ENCODE measurements around the gene ZNF831. TPM values are rescaled to one million over a fixed set of nuclear protein-coding genes. Genes with fewer than 3 reads are reported as not detected.

Gene ZNF831
- total RNA-seq, 3 donors from 2014 or later (not counting 1 experiment from before 2014, with no cell fraction given), result 24.8 to 42.0 (median 40.2) TPM

GRCh38 chr20:59157961-59158541, 5.6 kb upstream of the ZNF831 start:
- DNase-seq (peak in 1 of 2 donors; percentile 20), ATAC-seq (no peak)
- Histone ChIP-seq H3K27ac (ENCODE audit: low read length) (no peak overlapping the region), H3K27me3 (ENCODE audit: control insufficient read depth, insufficient read depth, low read length) (no peaks in the 10 kb centered on the region), H3K4me1 (ENCODE audit: control insufficient read depth, insufficient read depth, low read length) (peaks cover 38% of the 10 kb centered on the region), H3K4me3 (ENCODE audit: low read length) (no peak overlapping the region), H3K9me3 (ENCODE audit: control insufficient read depth, insufficient read depth, low read length) (no peaks in the 10 kb centered on the region), H3K36me3 (ENCODE audit: control insufficient read depth, insufficient read depth, low read length) (no peaks in the 10 kb centered on the region)
- intact Hi-C loops (cut with micrococcal nuclease), result loop anchor here (2.0 kb wide), 1 partner anchor 13 kb away; no protein-coding TSS in a partner anchor
- Mint-ChIP-seq H3K27me3 (ENCODE audit: low read depth in 2 of 2) (peaks cover 7 to 10% of the 10 kb centered on the region in 2 donors), H3K9me3 (no peaks in the 10 kb centered on the region), H3K36me3 (no peaks in the 10 kb centered on the region), H3K4me3 (no peak overlapping the region), H3K4me1 (peaks cover 57 to 64% of the 10 kb centered on the region in 2 donors), H3K27ac (peak overlapping the region; percentile 100)
- TF ChIP-seq, protein P1, sequence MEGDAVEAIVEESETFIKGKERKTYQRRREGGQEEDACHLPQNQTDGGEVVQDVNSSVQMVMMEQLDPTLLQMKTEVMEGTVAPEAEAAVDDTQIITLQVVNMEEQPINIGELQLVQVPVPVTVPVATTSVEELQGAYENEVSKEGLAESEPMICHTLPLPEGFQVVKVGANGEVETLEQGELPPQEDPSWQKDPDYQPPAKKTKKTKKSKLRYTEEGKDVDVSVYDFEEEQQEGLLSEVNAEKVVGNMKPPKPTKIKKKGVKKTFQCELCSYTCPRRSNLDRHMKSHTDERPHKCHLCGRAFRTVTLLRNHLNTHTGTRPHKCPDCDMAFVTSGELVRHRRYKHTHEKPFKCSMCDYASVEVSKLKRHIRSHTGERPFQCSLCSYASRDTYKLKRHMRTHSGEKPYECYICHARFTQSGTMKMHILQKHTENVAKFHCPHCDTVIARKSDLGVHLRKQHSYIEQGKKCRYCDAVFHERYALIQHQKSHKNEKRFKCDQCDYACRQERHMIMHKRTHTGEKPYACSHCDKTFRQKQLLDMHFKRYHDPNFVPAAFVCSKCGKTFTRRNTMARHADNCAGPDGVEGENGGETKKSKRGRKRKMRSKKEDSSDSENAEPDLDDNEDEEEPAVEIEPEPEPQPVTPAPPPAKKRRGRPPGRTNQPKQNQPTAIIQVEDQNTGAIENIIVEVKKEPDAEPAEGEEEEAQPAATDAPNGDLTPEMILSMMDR (IDR thresholded peaks at IDR 0.05), result no peak
- 85% methylated on average over 12 of the region's 12 CpGs for WGBS (ENCODE audit: insufficient coverage)

- Mint-ChIP-seq H3K4me3 (no peak overlapping the region), H3K36me3 (no peaks in the 10 kb centered on the region), H3K27me3 (ENCODE audit: low read depth in 2 of 2) (peaks cover 7 to 10% of the 10 kb centered on the region in 2 donors), H3K9me3 (no peaks in the 10 kb centered on the region), H3K4me1 (peaks cover 63 to 70% of the 10 kb centered on the region in 2 donors), H3K27ac (peak overlapping the region; percentile 100)
- no peak for ATAC-seq
- Histone ChIP-seq H3K36me3 (ENCODE audit: control insufficient read depth, insufficient read depth, low read length) (no peaks in the 10 kb centered on the region), H3K27ac (ENCODE audit: low read length) (peak overlapping the region; percentile 100), H3K9me3 (ENCODE audit: control insufficient read depth, insufficient read depth, low read length) (no peaks in the 10 kb centered on the region), H3K27me3 (ENCODE audit: control insufficient read depth, insufficient read depth, low read length) (no peaks in the 10 kb centered on the region), H3K4me3 (ENCODE audit: low read length) (no peak overlapping the region), H3K4me1 (ENCODE audit: control insufficient read depth, insufficient read depth, low read length) (peaks cover 37% of the 10 kb centered on the region)
- DNase-seq, result peak in 1 of 2 donors; percentile 39
- intact Hi-C loops (cut with micrococcal nuclease), result loop anchor here (1.0 to 2.0 kb wide), 3 partner anchors 8 to 49 kb away; no protein-coding TSS in a partner anchor
- TF ChIP-seq, protein P1 (IDR thresholded peaks at IDR 0.05), result no peak
- 94% methylated on average over 5 of the region's 6 CpGs for WGBS (ENCODE audit: insufficient coverage)
Measured at GRCh38 chr20:59158673-59159072, 4.9 kb upstream of the ZNF831 start.

DNA sequence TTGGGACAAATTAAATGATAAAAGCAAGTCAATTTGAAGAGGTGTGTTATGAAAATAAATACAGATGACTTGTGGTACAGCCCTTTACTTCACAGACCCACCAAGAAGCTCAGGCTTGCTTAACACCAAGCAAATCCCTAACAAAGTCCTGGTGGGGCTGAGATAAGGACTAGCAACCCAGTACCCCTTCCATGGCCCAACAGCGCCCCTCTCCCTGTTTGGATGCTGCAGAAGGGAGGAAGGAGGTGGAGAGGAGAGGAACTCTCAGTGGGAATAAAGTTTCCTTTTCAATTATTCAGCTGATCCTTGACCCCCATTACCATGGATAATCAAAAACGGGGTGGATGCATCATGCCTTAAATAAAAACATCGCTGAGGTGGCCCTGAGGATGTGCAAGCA, 4.5 kb upstream of the ZNF831 start:
- H3K27ac ChIP-seq (ENCODE audit: low read length), result peak overlapping the region; percentile 100
- WGBS (ENCODE audit: insufficient coverage), result 22% methylated on average over 2 of the region's 3 CpGs
- ATAC-seq (peak in 2 of 3 donors; percentile 1 to 11), DNase-seq (no peak)
- no peaks in the 10 kb centered on the region for H3K27me3 ChIP-seq (ENCODE audit: control insufficient read depth, insufficient read depth, low read length)
- Mint-ChIP-seq H3K27ac (peak overlapping the region; percentile 100), H3K27me3 (ENCODE audit: low read depth in 2 of 2) (peaks cover 7 to 10% of the 10 kb centered on the region in 2 donors), H3K36me3 (no peaks in the 10 kb centered on the region), H3K4me3 (peak overlapping the region; percentile 94), H3K9me3 (no peaks in the 10 kb centered on the region), H3K4me1 (peaks cover 66 to 74% of the 10 kb centered on the region in 2 donors)
- H3K9me3 ChIP-seq (ENCODE audit: control insufficient read depth, insufficient read depth, low read length), result no peaks in the 10 kb centered on the region
- H3K36me3 ChIP-seq (ENCODE audit: control insufficient read depth, insufficient read depth, low read length), result no peaks in the 10 kb centered on the region
- H3K4me1 ChIP-seq (ENCODE audit: control insufficient read depth, insufficient read depth, low read length), result peaks cover 41% of the 10 kb centered on the region
- intact Hi-C loops (cut with micrococcal nuclease), result loop anchor here (1.0 to 2.0 kb wide), 3 partner anchors 9 to 48 kb away; no protein-coding TSS in a partner anchor
- H3K4me3 ChIP-seq (ENCODE audit: low read length), result no peak overlapping the region
- TF ChIP-seq, protein P1 (IDR thresholded peaks at IDR 0.05), result no peak

All from natural killer cell (primary cell).